Prostate gland (tissue), 2 donors: ENCODE results near the gene RNF217.

Experiments used
- POLR2A ChIP-seq: fragments of 450-650 bp; IDR thresholded peaks from one replicate; pipeline ENCODE4 v1.6.1; 2016; ENCODE audit warnings: antibody characterized with exemption, mild to moderate bottlenecking
- POLR2AphosphoS5 ChIP-seq: sonication (generic); formaldehyde crosslinking; IDR thresholded peaks from one replicate; pipeline ENCODE4 v1.6.1; 2017; ENCODE audit warnings: antibody characterized with exemption
- TF ChIP-seq, protein P1 (sequence below), 4 experiments: fragments of 200-600 bp in 2 of 4; fragments of 450-650 bp in 2 of 4; sonication (generic) in 2 of 4; IDR thresholded peaks; 1 replicate in 3 of 4; 2 replicates in 1 of 4; pipeline ENCODE4 v1.5.1; 2016 to 2019; ENCODE audit warnings: antibody characterized with exemption in 4 of 4, mild to moderate bottlenecking in 2 of 4, moderate library complexity in 2 of 4

DNA sequence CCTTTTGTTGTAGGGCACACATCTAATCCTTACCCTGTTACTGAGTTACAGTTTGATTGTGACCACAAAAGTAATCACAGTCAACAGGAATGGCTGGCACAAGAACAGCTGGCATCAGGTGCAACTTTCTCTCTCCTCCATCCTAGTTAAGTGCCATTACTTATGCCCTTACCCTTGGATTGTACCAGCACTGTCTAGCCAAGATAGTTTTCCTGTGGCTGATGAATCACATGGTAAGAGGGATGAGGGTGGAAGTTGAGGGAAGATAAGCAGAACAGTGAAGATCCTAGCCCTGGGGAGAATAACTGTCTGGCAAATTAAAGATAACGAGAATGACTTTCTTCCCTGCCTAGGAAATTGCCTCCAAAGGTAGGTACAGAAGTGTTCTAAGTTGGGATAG is 42.0 kb downstream of the RNF217 start:
- TF ChIP-seq, protein P1, sequence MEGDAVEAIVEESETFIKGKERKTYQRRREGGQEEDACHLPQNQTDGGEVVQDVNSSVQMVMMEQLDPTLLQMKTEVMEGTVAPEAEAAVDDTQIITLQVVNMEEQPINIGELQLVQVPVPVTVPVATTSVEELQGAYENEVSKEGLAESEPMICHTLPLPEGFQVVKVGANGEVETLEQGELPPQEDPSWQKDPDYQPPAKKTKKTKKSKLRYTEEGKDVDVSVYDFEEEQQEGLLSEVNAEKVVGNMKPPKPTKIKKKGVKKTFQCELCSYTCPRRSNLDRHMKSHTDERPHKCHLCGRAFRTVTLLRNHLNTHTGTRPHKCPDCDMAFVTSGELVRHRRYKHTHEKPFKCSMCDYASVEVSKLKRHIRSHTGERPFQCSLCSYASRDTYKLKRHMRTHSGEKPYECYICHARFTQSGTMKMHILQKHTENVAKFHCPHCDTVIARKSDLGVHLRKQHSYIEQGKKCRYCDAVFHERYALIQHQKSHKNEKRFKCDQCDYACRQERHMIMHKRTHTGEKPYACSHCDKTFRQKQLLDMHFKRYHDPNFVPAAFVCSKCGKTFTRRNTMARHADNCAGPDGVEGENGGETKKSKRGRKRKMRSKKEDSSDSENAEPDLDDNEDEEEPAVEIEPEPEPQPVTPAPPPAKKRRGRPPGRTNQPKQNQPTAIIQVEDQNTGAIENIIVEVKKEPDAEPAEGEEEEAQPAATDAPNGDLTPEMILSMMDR (IDR thresholded peaks at IDR 0.05) = no peak
- TF ChIP-seq POLR2A (no peak), POLR2AphosphoS5 (no peak)
